ENCODE data around the gene OTOGL.

Gene OTOGL

GRCh38 chr12:80162177-80162576 is 62.8 kb downstream of the OTOGL start:
- Histone ChIP-seq H3K4me2 (ENCODE audit: low read length) (no peak overlapping the region), H3K27ac (ENCODE audit: low read depth, low read length, poor library complexity, severe bottlenecking) (no peak overlapping the region), H3K4me1 (ENCODE audit: insufficient read depth, low read length, severe bottlenecking) (no peaks in the 10 kb centered on the region), H3K27me3 (ENCODE audit: insufficient read depth, low read length) (no peaks in the 10 kb centered on the region), H3F3A (ENCODE audit: insufficient read depth, low read length) (no peaks in the 10 kb centered on the region), H3K4me3 (ENCODE audit: low read depth, low read length, poor library complexity, severe bottlenecking) (no peak overlapping the region), H3K9ac (ENCODE audit: low read length) (no peak overlapping the region), H3K36me3 (ENCODE audit: insufficient read depth, low read length) (no peaks in the 10 kb centered on the region), H3K9me3 (ENCODE audit: low read length) (no peaks in the 10 kb centered on the region), H4K20me1 (ENCODE audit: insufficient read depth, low read length) (no peaks in the 10 kb centered on the region), H3K79me2 (ENCODE audit: insufficient read depth, low read length) (no peaks in the 10 kb centered on the region), H2AFZ (ENCODE audit: low read length) (no peak overlapping the region), H3K9me2 (ENCODE audit: low read depth, low read length) (no peaks in the 10 kb centered on the region)
- TF ChIP-seq CTCF (IDR thresholded peaks at IDR 0.05; ENCODE audit: low read length): no peak
- TF ChIP-seq EZH2 (IDR thresholded peaks at IDR 0.05; ENCODE audit: borderline replicate concordance, low read length): no peak

GRCh38 chr12:80165746-80166145 is 66.4 kb downstream of the OTOGL start:
- Histone ChIP-seq H4K20me1 (ENCODE audit: insufficient read depth, low read length) (no peaks in the 10 kb centered on the region), H3K27ac (ENCODE audit: low read depth, low read length, poor library complexity, severe bottlenecking) (no peak overlapping the region), H2AFZ (ENCODE audit: low read length) (no peak overlapping the region), H3K36me3 (ENCODE audit: insufficient read depth, low read length) (no peaks in the 10 kb centered on the region), H3K9me2 (ENCODE audit: low read depth, low read length) (no peaks in the 10 kb centered on the region), H3K4me3 (ENCODE audit: low read depth, low read length, poor library complexity, severe bottlenecking) (no peak overlapping the region), H3K9ac (ENCODE audit: low read length) (no peak overlapping the region), H3F3A (ENCODE audit: insufficient read depth, low read length) (no peaks in the 10 kb centered on the region), H3K9me3 (ENCODE audit: low read length) (no peaks in the 10 kb centered on the region), H3K4me2 (ENCODE audit: low read length) (no peak overlapping the region), H3K27me3 (ENCODE audit: insufficient read depth, low read length) (no peaks in the 10 kb centered on the region), H3K4me1 (ENCODE audit: insufficient read depth, low read length, severe bottlenecking) (no peaks in the 10 kb centered on the region), H3K79me2 (ENCODE audit: insufficient read depth, low read length) (no peaks in the 10 kb centered on the region)
- no peak for TF ChIP-seq EZH2 (IDR thresholded peaks at IDR 0.05; ENCODE audit: borderline replicate concordance, low read length)
- no peak for TF ChIP-seq CTCF (IDR thresholded peaks at IDR 0.05; ENCODE audit: low read length)

GRCh38 chr12:80166751-80167150 is 67.4 kb downstream of the OTOGL start:
- H4K20me1 ChIP-seq (ENCODE audit: insufficient read depth, low read length): no peaks in the 10 kb centered on the region
- TF ChIP-seq EZH2 (IDR thresholded peaks at IDR 0.05; ENCODE audit: borderline replicate concordance, low read length): no peak
- no peak for TF ChIP-seq CTCF (IDR thresholded peaks at IDR 0.05; ENCODE audit: low read length)
- no peaks in the 10 kb centered on the region for H3K4me1 ChIP-seq (ENCODE audit: insufficient read depth, low read length, severe bottlenecking)
- H3F3A ChIP-seq (ENCODE audit: insufficient read depth, low read length): no peaks in the 10 kb centered on the region
- H3K27ac ChIP-seq (ENCODE audit: low read depth, low read length, poor library complexity, severe bottlenecking): no peak overlapping the region
- no peaks in the 10 kb centered on the region for H3K79me2 ChIP-seq (ENCODE audit: insufficient read depth, low read length)
- no peak overlapping the region for H3K4me3 ChIP-seq (ENCODE audit: low read depth, low read length, poor library complexity, severe bottlenecking)
- H3K27me3 ChIP-seq (ENCODE audit: insufficient read depth, low read length): no peaks in the 10 kb centered on the region
- H2AFZ ChIP-seq (ENCODE audit: low read length): no peak overlapping the region
- no peaks in the 10 kb centered on the region for H3K36me3 ChIP-seq (ENCODE audit: insufficient read depth, low read length)
- H3K9me3 ChIP-seq (ENCODE audit: low read length): no peaks in the 10 kb centered on the region
- no peak overlapping the region for H3K9ac ChIP-seq (ENCODE audit: low read length)
- H3K9me2 ChIP-seq (ENCODE audit: low read depth, low read length): no peaks in the 10 kb centered on the region
- no peak overlapping the region for H3K4me2 ChIP-seq (ENCODE audit: low read length)
